Erythroblast (primary cell): ENCODE data around the gene SERPINA4.

Experiments used
- GATA1 ChIP-seq: IDR thresholded peaks from 2 replicates; pipeline ENCODE4 v1.6.1; 2011; ENCODE audit warnings: low read depth, mild to moderate bottlenecking, control low read depth, low read length, moderate library complexity
- POLR2A ChIP-seq: IDR thresholded peaks from 2 replicates; pipeline ENCODE4 v1.6.1; 2011; ENCODE audit warnings: mild to moderate bottlenecking, low read length

- TF ChIP-seq POLR2A (no peak), GATA1 (no peak)
Observed at GRCh38 chr14:94548131-94548998, 12.9 kb upstream of the SERPINA4 start.
